Choroid plexus epithelial cell (primary cell): ENCODE results near the gene NRSN2.

ENCODE experiments used
- DNase-seq: peaks from one replicate; pipeline ENCODE4 v3.0.0-alpha.2; 2010; ENCODE audit warnings: low read depth
- H3K4me3 ChIP-seq: 2 replicates; pipeline ENCODE4 v1.5.1; 2011; ENCODE audit warnings: low read depth, mild to moderate bottlenecking, control low read depth, low read length, moderate library complexity
- TF ChIP-seq, protein P1 (sequence below): conservative IDR thresholded peaks from 2 replicates; pipeline ENCODE4 v1.5.1; 2011; ENCODE audit warnings: low read depth, mild to moderate bottlenecking, control low read depth, inconsistent platforms, low read length, moderate library complexity

NRSN2 gene, protein sequence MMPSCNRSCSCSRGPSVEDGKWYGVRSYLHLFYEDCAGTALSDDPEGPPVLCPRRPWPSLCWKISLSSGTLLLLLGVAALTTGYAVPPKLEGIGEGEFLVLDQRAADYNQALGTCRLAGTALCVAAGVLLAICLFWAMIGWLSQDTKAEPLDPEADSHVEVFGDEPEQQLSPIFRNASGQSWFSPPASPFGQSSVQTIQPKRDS

DNA sequence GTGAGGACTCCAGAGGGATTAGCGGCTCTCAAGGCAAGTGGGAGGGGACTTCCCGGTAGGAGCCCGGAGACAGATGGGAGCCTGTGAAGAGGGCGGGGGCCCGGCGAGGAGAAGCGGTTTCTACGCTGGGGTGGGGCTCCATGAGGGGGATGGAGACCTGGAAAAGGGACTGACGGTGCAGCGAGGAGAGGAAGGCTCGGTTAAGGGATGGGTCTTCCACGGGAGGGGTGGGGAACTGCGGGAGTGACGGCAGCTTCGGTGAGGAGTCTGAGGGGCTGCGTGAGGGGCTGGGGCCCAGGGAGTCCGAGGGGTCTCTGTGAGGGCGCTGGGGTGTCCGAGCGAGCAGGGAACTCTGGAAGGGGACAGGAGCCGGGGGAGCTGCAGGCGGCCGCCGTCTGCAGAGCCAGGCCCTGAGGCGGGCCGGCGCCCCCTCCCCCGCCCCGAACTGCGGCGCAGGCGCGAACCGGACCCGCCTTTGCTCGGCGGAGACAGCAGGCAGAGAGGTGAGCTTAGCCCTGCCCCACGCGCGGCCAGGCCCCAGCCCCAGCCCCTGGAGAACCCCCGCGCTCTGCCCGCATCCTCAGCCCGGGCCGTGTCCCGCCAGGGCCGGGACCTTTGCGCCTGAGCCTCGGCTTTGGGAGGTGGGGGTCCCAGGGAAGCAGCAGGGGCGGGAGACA, at the start of gene NRSN2:
TSS of gene NRSN2 (plus strand) at position 472 of the 677 bp plus-strand sequence. CDS start 2,533 bp downstream, outside the sequence.
- DNase-seq = peak; percentile 69
- peak within 1 kb of the TSS; percentile 81 for H3K4me3 ChIP-seq
- TF ChIP-seq, protein P1, sequence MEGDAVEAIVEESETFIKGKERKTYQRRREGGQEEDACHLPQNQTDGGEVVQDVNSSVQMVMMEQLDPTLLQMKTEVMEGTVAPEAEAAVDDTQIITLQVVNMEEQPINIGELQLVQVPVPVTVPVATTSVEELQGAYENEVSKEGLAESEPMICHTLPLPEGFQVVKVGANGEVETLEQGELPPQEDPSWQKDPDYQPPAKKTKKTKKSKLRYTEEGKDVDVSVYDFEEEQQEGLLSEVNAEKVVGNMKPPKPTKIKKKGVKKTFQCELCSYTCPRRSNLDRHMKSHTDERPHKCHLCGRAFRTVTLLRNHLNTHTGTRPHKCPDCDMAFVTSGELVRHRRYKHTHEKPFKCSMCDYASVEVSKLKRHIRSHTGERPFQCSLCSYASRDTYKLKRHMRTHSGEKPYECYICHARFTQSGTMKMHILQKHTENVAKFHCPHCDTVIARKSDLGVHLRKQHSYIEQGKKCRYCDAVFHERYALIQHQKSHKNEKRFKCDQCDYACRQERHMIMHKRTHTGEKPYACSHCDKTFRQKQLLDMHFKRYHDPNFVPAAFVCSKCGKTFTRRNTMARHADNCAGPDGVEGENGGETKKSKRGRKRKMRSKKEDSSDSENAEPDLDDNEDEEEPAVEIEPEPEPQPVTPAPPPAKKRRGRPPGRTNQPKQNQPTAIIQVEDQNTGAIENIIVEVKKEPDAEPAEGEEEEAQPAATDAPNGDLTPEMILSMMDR = no peak

DNA sequence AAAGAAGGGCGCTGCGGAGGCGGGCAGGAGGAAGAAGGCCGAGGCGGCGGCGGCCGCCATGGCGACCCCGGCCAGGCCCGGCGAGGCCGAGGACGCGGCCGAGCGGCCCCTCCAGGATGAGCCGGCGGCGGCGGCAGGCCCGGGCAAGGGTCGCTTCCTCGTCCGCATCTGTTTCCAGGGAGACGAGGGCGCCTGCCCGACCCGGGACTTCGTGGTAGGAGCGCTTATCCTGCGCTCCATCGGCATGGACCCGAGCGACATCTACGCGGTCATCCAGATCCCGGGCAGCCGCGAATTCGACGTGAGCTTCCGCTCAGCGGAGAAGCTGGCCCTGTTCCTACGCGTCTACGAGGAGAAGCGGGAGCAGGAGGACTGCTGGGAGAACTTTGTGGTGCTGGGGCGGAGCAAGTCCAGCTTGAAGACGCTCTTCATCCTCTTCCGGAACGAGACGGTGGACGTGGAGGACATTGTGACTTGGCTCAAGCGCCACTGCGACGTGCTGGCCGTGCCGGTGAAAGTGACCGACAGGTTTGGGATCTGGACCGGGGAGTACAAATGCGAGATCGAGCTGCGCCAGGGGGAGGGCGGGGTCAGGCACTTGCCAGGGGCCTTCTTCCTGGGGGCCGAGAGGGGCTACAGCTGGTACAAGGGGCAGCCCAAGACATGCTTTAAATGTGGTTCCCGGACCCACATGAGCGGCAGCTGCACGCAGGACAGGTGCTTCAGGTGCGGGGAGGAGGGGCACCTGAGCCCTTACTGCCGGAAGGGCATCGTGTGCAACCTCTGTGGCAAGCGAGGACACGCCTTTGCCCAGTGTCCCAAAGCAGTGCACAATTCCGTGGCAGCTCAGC, 48.8 kb upstream of the NRSN2 start:
- peak overlapping the region; percentile 92 for H3K4me3 ChIP-seq
- peak; percentile 78 for DNase-seq
- TF ChIP-seq, protein P1 = no peak

DNA sequence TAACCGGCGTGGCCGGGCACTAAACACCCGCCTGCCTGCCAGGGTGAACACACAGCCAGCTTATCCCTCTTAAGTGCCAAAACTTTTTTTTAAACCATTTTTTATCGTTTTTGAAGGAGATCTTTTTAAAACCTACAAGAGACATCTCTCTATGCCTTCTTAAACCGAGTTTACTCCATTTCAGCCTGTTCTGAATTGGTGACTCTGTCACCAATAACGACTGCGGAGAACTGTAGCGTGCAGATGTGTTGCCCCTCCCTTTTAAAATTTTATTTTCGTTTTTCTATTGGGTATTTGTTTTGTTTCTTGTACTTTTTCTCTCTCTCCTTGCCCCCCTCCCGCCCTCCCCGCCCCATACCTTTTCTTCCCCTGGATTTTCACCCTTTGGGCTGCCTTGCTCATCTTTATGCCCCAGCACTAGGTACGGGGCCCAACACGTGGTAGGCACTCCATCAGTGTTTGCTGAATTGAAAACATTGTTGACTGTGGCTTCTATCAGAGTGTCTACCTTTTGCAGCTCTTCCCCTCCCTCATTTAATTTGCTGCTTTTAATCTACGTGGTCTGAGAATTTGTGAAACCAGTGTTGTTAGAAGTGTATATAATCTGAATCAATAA, 48.0 kb upstream of the NRSN2 start:
- H3K4me3 ChIP-seq = peak overlapping the region; percentile 92
- TF ChIP-seq, protein P1 = no peak
- no peak for DNase-seq

DNA sequence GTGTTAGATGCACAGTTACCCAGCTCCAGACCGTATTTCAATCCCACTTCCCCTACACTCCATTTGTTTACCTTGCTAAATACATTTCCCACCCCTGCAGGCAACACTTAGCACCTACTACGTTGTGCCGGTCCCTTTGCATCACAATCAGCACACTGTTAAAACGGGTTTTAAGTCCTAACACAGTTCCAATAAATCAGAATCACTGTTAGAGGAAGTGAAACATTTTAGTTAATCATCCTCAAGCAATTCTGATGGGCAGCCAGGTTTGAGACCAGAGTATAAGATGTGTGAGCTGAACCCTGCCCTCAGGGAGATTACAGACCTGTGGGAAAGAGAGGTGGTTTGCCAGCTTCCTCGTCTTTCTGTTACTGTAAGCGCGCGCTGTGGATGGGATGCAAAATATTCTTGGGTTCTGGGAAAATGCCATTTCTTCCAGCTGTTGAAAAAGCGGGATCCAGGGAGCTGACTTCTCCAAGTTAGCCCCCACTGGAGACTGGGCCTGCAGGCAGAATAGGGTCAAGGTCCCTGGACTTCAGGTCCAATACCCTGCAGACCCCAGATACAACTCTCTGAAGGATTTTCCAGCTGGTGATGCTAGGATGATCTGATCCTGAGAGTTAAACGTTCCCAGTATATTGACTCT, 46.4 kb upstream of the NRSN2 start:
- H3K4me3 ChIP-seq = peak overlapping the region; percentile 92
- TF ChIP-seq, protein P1 = no peak
- DNase-seq = no peak

DNA sequence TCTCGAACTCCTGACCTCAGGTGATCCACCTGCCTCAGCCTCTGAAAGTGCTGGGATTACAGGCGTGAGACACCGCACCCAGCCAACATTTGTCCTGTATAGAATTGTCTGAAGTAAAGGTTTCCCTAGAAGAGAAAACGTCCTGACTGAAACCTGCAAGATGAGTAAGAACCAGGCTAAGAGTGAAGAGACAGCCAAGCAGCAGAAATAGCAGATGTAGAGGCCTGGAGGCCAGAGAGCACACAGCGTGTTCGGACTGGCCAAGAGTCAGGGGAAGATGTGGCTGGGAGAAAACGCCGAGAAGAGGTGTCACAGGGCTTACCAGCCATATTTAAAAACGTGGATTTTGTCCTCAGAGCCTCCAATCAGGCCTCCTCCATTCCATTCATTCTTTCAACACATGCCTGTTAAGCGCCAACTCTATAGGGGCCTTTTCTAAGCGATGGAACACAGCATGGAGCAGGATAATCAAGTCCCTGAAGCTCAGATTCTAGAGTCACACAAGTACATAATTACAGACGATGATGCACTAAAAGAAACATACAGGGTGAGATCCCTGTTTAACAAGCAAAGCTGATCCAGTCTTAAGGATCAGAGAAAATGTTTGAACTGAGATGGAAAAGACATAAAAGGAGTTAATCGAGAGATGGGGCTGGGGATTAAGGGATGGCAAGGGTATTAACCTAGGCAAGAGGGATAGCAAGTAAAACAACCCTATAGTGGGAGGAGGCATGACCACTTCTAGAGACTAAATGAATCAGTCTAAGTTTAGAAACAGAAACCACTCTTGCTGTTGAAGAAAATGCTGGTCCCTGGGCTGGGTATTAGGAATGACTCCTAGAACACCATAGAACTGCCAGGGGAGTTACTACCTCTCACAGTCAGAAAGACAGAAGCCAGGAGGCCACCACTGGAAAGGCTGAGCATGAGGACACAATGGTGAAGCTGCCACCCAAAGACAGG, 44.7 kb upstream of the NRSN2 start:
- H3K4me3 ChIP-seq = no peak overlapping the region
- TF ChIP-seq, protein P1 = no peak
- no peak for DNase-seq

DNA sequence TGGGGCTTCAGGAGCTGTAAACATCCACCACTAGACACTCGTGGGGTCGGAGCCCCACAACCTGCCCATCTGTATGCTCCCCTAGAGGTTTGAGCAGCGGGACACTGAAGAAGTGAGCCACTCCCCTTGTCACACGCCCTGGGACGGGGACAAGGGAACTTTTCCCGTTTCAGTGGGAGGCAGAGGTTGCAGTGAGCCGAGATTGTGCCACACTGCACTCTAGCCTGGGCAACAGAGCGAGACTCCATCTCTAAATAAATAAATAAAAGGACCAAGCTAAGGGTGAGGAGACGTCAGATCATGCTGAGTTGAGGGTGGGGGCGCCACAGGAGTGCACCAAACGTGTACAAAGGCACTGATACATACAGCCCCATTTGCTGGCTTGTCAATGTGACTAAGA, 41.2 kb upstream of the NRSN2 start:
- TF ChIP-seq, protein P1 = no peak
- H3K4me3 ChIP-seq = no peak overlapping the region
- DNase-seq = no peak
